Breast epithelium (tissue), 4 donors: ENCODE results near the gene PSMB2. TPM values are rescaled to one million over a fixed set of nuclear protein-coding genes. Genes with fewer than 3 reads are reported as not detected.

Experiments used
- DNase-seq, 2 donors: peaks; one replicate each; pipeline ENCODE4 v3.0.0-alpha.2; 2019; ENCODE audit warnings: low spot score in 2 of 2
- H3K27ac ChIP-seq, 2 donors: fragments of 200-600 bp; sonication (generic) in 1 of 2; one replicate each; pipeline ENCODE4 v1.5.1; 2016 to 2019; ENCODE audit warnings: mild to moderate bottlenecking in 1 of 2
- H3K27me3 ChIP-seq, 2 donors: fragments of 200-600 bp; sonication (generic) in 1 of 2; one replicate each; pipeline versions ENCODE4 v1.5.1 to v1.6.0; 2017 to 2019; ENCODE audit warnings: control low read depth in 1 of 2, mild to moderate bottlenecking in 1 of 2
- H3K36me3 ChIP-seq: fragments of 200-600 bp; one replicate; pipeline ENCODE4 v1.5.1; 2019
- H3K4me1 ChIP-seq, 2 donors: fragments of 200-600 bp; sonication (generic); one replicate each; pipeline ENCODE4 v1.5.1; 2016 to 2019; ENCODE audit warnings: control low read depth in 1 of 2
- H3K4me3 ChIP-seq, 3 donors: fragments of 200-600 bp; sonication (generic); 1 replicate in 2 of 3; 2 replicates in 1 of 3; pipeline ENCODE4 v1.5.1; 2016 to 2019; ENCODE audit warnings: mild to moderate bottlenecking in 3 of 3, moderate library complexity in 2 of 3
- H3K9me3 ChIP-seq, 2 donors: fragments of 200-600 bp; sonication (generic) in 1 of 2; one replicate each; pipeline ENCODE4 v1.5.1; 2016 to 2019; ENCODE audit warnings: control low read depth in 1 of 2
- POLR2A ChIP-seq: fragments of 450-650 bp; IDR thresholded peaks from one replicate; pipeline ENCODE4 v1.6.1; 2016; ENCODE audit warnings: antibody characterized with exemption, mild to moderate bottlenecking, moderate library complexity
- POLR2AphosphoS5 ChIP-seq, 3 donors: sonication (generic); formaldehyde crosslinking; IDR thresholded peaks; one replicate each; pipeline ENCODE4 v1.6.1; 2017; ENCODE audit warnings: antibody characterized with exemption in 3 of 3
- intact Hi-C: fragments of 100-400 bp; cut with DNase I; formaldehyde crosslinking; loops from one replicate; pipeline ENCODE4 v1.15.1; 2023; ENCODE audit warnings: low total_unique reads
- total RNA-seq, 3 donors: library from RNA; depleted of rRNA; stranded (reverse); fragments of >200 nt; gene quantifications; one replicate each; pipeline ENCODE4 v1.1.0, GENCODE V29; 2016
- TF ChIP-seq, protein P1 (sequence below), 3 donors: fragments of 450-650 bp; IDR thresholded peaks; one replicate each; pipeline ENCODE4 v1.5.1; 2016 to 2017; ENCODE audit warnings: antibody characterized with exemption in 3 of 3, mild to moderate bottlenecking in 3 of 3, moderate library complexity in 3 of 3

The PSMB2 gene
- total RNA-seq, 3 donors from 2014 or later: 26.7 to 31.8 (median 31.5) TPM

- intact Hi-C loops: no loop called here
- no peaks in the 10 kb centered on the region for H3K36me3 ChIP-seq
- no peak for TF ChIP-seq POLR2AphosphoS5 (IDR thresholded peaks at IDR 0.05)
- TF ChIP-seq, protein P1, sequence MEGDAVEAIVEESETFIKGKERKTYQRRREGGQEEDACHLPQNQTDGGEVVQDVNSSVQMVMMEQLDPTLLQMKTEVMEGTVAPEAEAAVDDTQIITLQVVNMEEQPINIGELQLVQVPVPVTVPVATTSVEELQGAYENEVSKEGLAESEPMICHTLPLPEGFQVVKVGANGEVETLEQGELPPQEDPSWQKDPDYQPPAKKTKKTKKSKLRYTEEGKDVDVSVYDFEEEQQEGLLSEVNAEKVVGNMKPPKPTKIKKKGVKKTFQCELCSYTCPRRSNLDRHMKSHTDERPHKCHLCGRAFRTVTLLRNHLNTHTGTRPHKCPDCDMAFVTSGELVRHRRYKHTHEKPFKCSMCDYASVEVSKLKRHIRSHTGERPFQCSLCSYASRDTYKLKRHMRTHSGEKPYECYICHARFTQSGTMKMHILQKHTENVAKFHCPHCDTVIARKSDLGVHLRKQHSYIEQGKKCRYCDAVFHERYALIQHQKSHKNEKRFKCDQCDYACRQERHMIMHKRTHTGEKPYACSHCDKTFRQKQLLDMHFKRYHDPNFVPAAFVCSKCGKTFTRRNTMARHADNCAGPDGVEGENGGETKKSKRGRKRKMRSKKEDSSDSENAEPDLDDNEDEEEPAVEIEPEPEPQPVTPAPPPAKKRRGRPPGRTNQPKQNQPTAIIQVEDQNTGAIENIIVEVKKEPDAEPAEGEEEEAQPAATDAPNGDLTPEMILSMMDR (IDR thresholded peaks at IDR 0.05): no peak
- no peak for TF ChIP-seq POLR2A
Measured at GRCh38 chr1:35619237-35620121, 21.8 kb downstream of the PSMB2 start.

DNA sequence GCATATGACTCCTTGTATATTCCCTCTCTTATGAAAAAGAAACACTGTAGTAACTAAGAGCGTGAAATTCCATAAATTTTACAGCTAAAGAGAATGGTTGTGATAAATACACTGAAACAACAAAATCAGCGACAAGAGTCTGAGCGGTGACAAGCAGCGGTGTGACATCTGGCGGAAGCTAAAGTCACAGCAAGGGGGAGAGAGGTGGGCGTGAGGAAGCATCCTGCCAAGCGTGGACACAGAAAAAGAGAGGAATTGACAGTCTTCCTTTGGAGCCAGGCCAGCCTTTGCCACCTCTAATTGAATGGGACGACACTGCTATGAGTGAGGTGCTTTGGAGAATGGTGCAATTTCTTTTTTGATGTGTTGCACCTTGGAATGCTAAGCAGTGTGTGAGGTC is 25.9 kb downstream of the PSMB2 start:
- Histone ChIP-seq H3K27me3 (no peaks in the 10 kb centered on the region), H3K27ac (no peak overlapping the region)
- TF ChIP-seq POLR2AphosphoS5 (IDR thresholded peaks at IDR 0.05) (no peak), POLR2A (no peak)
- TF ChIP-seq, protein P1 (IDR thresholded peaks at IDR 0.05): no peak

More at GRCh38 chr1:35619237-35620121, 21.8 kb downstream of the PSMB2 start:
- no peak for DNase-seq
- no peak overlapping the region for H3K27ac ChIP-seq
- no peaks in the 10 kb centered on the region for H3K4me1 ChIP-seq
- H3K27me3 ChIP-seq: no peaks in the 10 kb centered on the region
- no peak overlapping the region for H3K4me3 ChIP-seq
- no peaks in the 10 kb centered on the region for H3K9me3 ChIP-seq

GRCh38 chr1:35611655-35612054 is 29.7 kb downstream of the PSMB2 start:
- Histone ChIP-seq H3K27ac (no peak overlapping the region), H3K27me3 (no peaks in the 10 kb centered on the region), H3K9me3 (no peaks in the 10 kb centered on the region), H3K4me3 (no peak overlapping the region), H3K36me3 (no peaks in the 10 kb centered on the region), H3K4me1 (no peaks in the 10 kb centered on the region)
- TF ChIP-seq, protein P1 (IDR thresholded peaks at IDR 0.05): no peak
- TF ChIP-seq POLR2AphosphoS5 (IDR thresholded peaks at IDR 0.05) (no peak), POLR2A (no peak)
- DNase-seq: no peak
- intact Hi-C loops: no loop called here

More for the DNA sequence above, 25.9 kb downstream of the PSMB2 start:
- Histone ChIP-seq H3K4me1 (no peaks in the 10 kb centered on the region), H3K4me3 (no peak overlapping the region), H3K9me3 (no peaks in the 10 kb centered on the region), H3K36me3 (no peaks in the 10 kb centered on the region)
- no peak for DNase-seq
- intact Hi-C loops: no loop called here

- intact Hi-C loops: no loop called here
- no peak for DNase-seq
- no peaks in the 10 kb centered on the region for H3K4me1 ChIP-seq
- H3K4me3 ChIP-seq: no peak overlapping the region
- no peaks in the 10 kb centered on the region for H3K36me3 ChIP-seq
- no peak overlapping the region for H3K27ac ChIP-seq
- no peaks in the 10 kb centered on the region for H3K27me3 ChIP-seq
- no peaks in the 10 kb centered on the region for H3K9me3 ChIP-seq
- TF ChIP-seq, protein P1 (IDR thresholded peaks at IDR 0.05): no peak
- TF ChIP-seq POLR2AphosphoS5 (IDR thresholded peaks at IDR 0.05) (no peak), POLR2A (no peak)
Measured at GRCh38 chr1:35605867-35606182, 35.5 kb downstream of the PSMB2 start.

GRCh38 chr1:35605071-35605866 is 36.1 kb downstream of the PSMB2 start:
- H3K36me3 ChIP-seq: no peaks in the 10 kb centered on the region
- intact Hi-C loops: no loop called here
- TF ChIP-seq POLR2AphosphoS5 (IDR thresholded peaks at IDR 0.05): no peak
- TF ChIP-seq, protein P1 (IDR thresholded peaks at IDR 0.05): no peak
- no peak for TF ChIP-seq POLR2A
- no peak overlapping the region for H3K27ac ChIP-seq
- no peaks in the 10 kb centered on the region for H3K4me1 ChIP-seq
- no peaks in the 10 kb centered on the region for H3K27me3 ChIP-seq
- no peak overlapping the region for H3K4me3 ChIP-seq
- DNase-seq: no peak
- no peaks in the 10 kb centered on the region for H3K9me3 ChIP-seq
